Immature natural killer cell (primary cell): ENCODE results near the gene GPR18. TPM values are rescaled to one million over a fixed set of nuclear protein-coding genes. Genes with fewer than 3 reads are reported as not detected.
A peak's percentile ranks its signal among the peaks of the same experiment; 100 is the strongest.

Experiments
- DNase-seq, 3 donors: peaks; one replicate each; pipeline ENCODE4 v3.0.0; 2022; ENCODE audit warnings: mixed read lengths in 1 of 3
- H3K27ac Mint-ChIP-seq, 6 donors: one replicate each; pipeline ENCODE4 v1.8.0; 2020; ENCODE audit warnings: mixed read lengths in 6 of 6, mild to moderate bottlenecking in 5 of 6, inconsistent platforms in 4 of 6, moderate library complexity in 3 of 6
- H3K27me3 Mint-ChIP-seq, 3 donors: one replicate each; pipeline ENCODE4 v1.8.0; 2020 to 2021; ENCODE audit warnings: low read depth in 3 of 3, mild to moderate bottlenecking in 3 of 3, mixed read lengths in 3 of 3, moderate library complexity in 3 of 3, inconsistent platforms in 1 of 3
- H3K36me3 Mint-ChIP-seq, 3 donors: one replicate each; pipeline ENCODE4 v1.8.0; 2020; ENCODE audit warnings: mixed read lengths in 3 of 3, inconsistent platforms in 2 of 3, mild to moderate bottlenecking in 2 of 3
- H3K4me1 Mint-ChIP-seq, 2 donors: one replicate each; pipeline ENCODE4 v1.8.0; 2020; ENCODE audit warnings: inconsistent platforms in 2 of 2, mild to moderate bottlenecking in 2 of 2, mixed read lengths in 2 of 2, moderate library complexity in 1 of 2
- H3K4me3 Mint-ChIP-seq, 5 donors: one replicate each; pipeline ENCODE4 v1.8.0; 2020; ENCODE audit warnings: mild to moderate bottlenecking in 5 of 5, mixed read lengths in 5 of 5, inconsistent platforms in 3 of 5, moderate library complexity in 3 of 5
- H3K9me3 Mint-ChIP-seq, 6 donors: one replicate each; pipeline ENCODE4 v1.8.0; 2020; ENCODE audit warnings: mild to moderate bottlenecking in 6 of 6, mixed read lengths in 6 of 6, inconsistent platforms in 4 of 6, moderate library complexity in 3 of 6
- polyA plus RNA-seq, 3 donors: library from polyadenylated mRNA; unstranded; fragments of 300-500 nt; fragmentation: Illumina TruSeq; gene quantifications; one replicate each; pipeline ENCODE4 v1.2.3, GENCODE V29; 2021

GPR18 gene
- polyA plus RNA-seq, 3 donors from 2014 or later = 10.1 to 30.0 (median 21.1) TPM

GRCh38 chr13:99285432-99286182 lies 27.4 kb upstream of the GPR18 start:
- H3K27me3 Mint-ChIP-seq = peaks cover 0 to 2% (median 0%) of the 10 kb centered on the region in 3 donors
- peaks cover 0 to 6% (median 4%) of the 10 kb centered on the region in 3 donors for H3K36me3 Mint-ChIP-seq
- peaks cover 65 to 81% of the 10 kb centered on the region in 2 donors for H3K4me1 Mint-ChIP-seq
- H3K9me3 Mint-ChIP-seq = no peaks in the 10 kb centered on the region
- H3K4me3 Mint-ChIP-seq = no peak overlapping the region
- no peak for DNase-seq
- peak overlapping the region in 4 of 6 donors; percentile 21 to 40 (median 26) for H3K27ac Mint-ChIP-seq

- Mint-ChIP-seq H3K4me1 (peaks cover 66 to 81% of the 10 kb centered on the region in 2 donors), H3K27me3 (peaks cover 0 to 4% (median 0%) of the 10 kb centered on the region in 3 donors), H3K27ac (peak overlapping the region; percentile 88 to 96 (median 94)), H3K36me3 (peaks cover 0 to 11% (median 6%) of the 10 kb centered on the region in 3 donors), H3K4me3 (peak overlapping the region; percentile 57 to 77 (median 69)), H3K9me3 (no peaks in the 10 kb centered on the region)
- peak in 2 of 3 donors; percentile 17 to 32 for DNase-seq
Measured at GRCh38 chr13:99282264-99283231, 24.4 kb upstream of the GPR18 start.

- DNase-seq = peak; percentile 64 to 69 (median 68)
- Mint-ChIP-seq H3K4me1 (peaks cover 68 to 83% of the 10 kb centered on the region in 2 donors), H3K36me3 (peaks cover 0 to 11% (median 6%) of the 10 kb centered on the region in 3 donors), H3K9me3 (no peaks in the 10 kb centered on the region), H3K27me3 (peaks cover 0 to 5% (median 0%) of the 10 kb centered on the region in 3 donors), H3K27ac (peak overlapping the region; percentile 88 to 96 (median 94)), H3K4me3 (peak overlapping the region; percentile 19 to 77 (median 64))
Measured at GRCh38 chr13:99281811-99282263, 23.7 kb upstream of the GPR18 start.

- Mint-ChIP-seq H3K9me3 (no peaks in the 10 kb centered on the region), H3K4me1 (peaks cover 78 to 89% of the 10 kb centered on the region in 2 donors), H3K27me3 (peaks cover 0 to 6% (median 0%) of the 10 kb centered on the region in 3 donors), H3K4me3 (peak overlapping the region in 1 of 5 donors; percentile 10), H3K27ac (peak overlapping the region in 5 of 6 donors; percentile 0 to 78 (median 26)), H3K36me3 (peaks cover 0 to 11% (median 6%) of the 10 kb centered on the region in 3 donors)
- no peak for DNase-seq
Measured at GRCh38 chr13:99280166-99280565, 22.0 kb upstream of the GPR18 start.

DNA sequence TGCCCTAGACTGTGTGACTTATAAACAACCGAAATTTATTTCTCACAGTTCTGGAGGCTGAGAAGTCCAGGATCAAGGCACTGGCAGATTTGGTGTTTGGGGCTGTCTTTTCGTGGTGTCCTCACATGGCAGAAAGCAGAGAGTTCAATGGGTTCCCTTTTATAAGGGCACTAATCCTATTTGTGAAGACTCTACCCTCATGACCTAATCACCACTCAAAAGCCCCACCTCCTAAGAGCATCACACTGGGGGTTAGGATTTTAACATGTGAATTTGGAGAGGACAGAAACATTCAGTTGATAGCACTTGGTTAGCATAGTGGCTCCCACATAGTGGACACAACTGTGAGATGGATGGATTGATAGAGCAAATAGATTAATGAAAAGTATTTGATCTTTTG lies 21.5 kb upstream of the GPR18 start:
- Mint-ChIP-seq H3K9me3 (no peaks in the 10 kb centered on the region), H3K27me3 (peaks cover 0 to 8% (median 0%) of the 10 kb centered on the region in 3 donors), H3K27ac (peak overlapping the region in 5 of 6 donors; percentile 0 to 78 (median 26)), H3K36me3 (peaks cover 0 to 11% (median 10%) of the 10 kb centered on the region in 3 donors), H3K4me1 (peaks cover 82 to 93% of the 10 kb centered on the region in 2 donors), H3K4me3 (no peak overlapping the region)
- DNase-seq = no peak

GRCh38 chr13:99278843-99279242 lies 20.7 kb upstream of the GPR18 start:
- H3K9me3 Mint-ChIP-seq = no peaks in the 10 kb centered on the region
- no peak overlapping the region for H3K4me3 Mint-ChIP-seq
- no peak for DNase-seq
- H3K27me3 Mint-ChIP-seq = peaks cover 0 to 8% (median 0%) of the 10 kb centered on the region in 3 donors
- H3K27ac Mint-ChIP-seq = peak overlapping the region in 3 of 6 donors; percentile 16 to 62 (median 44)
- H3K4me1 Mint-ChIP-seq = peaks cover 85 to 95% of the 10 kb centered on the region in 2 donors
- H3K36me3 Mint-ChIP-seq = peaks cover 0 to 11% (median 10%) of the 10 kb centered on the region in 3 donors

- peaks cover 89 to 98% of the 10 kb centered on the region in 2 donors for H3K4me1 Mint-ChIP-seq
- no peaks in the 10 kb centered on the region for H3K9me3 Mint-ChIP-seq
- peak; percentile 36 to 43 (median 42) for DNase-seq
- peak overlapping the region; percentile 13 to 56 (median 33) for H3K4me3 Mint-ChIP-seq
- peaks cover 0 to 9% (median 0%) of the 10 kb centered on the region in 3 donors for H3K27me3 Mint-ChIP-seq
- H3K36me3 Mint-ChIP-seq = peaks cover 0 to 11% (median 10%) of the 10 kb centered on the region in 3 donors
- peak overlapping the region in 3 of 6 donors; percentile 13 to 80 (median 51) for H3K27ac Mint-ChIP-seq
Measured at GRCh38 chr13:99278200-99278599, 20.0 kb upstream of the GPR18 start.

- DNase-seq = no peak
- H3K27ac Mint-ChIP-seq = peak overlapping the region in 4 of 6 donors; percentile 17 to 86 (median 46)
- peaks cover 3 to 11% (median 10%) of the 10 kb centered on the region in 3 donors for H3K36me3 Mint-ChIP-seq
- peaks cover 0 to 4% (median 0%) of the 10 kb centered on the region in 6 donors for H3K9me3 Mint-ChIP-seq
- peaks cover 88 to 98% of the 10 kb centered on the region in 2 donors for H3K4me1 Mint-ChIP-seq
- peaks cover 0 to 11% (median 0%) of the 10 kb centered on the region in 3 donors for H3K27me3 Mint-ChIP-seq
- peak overlapping the region in 1 of 5 donors; percentile 17 for H3K4me3 Mint-ChIP-seq
Measured at GRCh38 chr13:99277629-99278028, 19.4 kb upstream of the GPR18 start.

GRCh38 chr13:99276706-99277105 lies 18.5 kb upstream of the GPR18 start:
- Mint-ChIP-seq H3K4me3 (peak overlapping the region in 1 of 5 donors; percentile 24), H3K4me1 (peaks cover 86 to 98% of the 10 kb centered on the region in 2 donors), H3K9me3 (peaks cover 0 to 5% (median 0%) of the 10 kb centered on the region in 6 donors), H3K36me3 (peaks cover 4 to 11% (median 10%) of the 10 kb centered on the region in 3 donors), H3K27ac (peak overlapping the region in 4 of 6 donors; percentile 10 to 86 (median 41)), H3K27me3 (peaks cover 0 to 11% (median 0%) of the 10 kb centered on the region in 3 donors)
- DNase-seq = no peak

DNA sequence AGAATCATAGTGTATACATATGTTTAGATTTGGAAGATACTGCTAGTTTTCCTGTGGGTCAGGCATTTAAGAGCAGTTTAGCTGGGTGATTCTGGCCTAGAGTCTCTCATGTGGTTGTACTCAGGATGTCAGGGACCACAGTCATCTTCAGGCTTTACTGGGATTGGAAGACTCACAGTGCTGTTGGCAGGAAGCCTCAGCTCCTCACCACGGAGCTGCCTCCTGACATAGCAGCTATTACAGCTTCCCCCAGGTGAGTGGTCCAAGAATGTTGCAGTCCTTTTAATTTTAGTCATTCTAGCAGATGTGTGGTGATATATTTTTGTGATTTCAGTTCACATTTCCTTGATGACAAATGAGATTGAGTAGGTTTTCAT lies 16.9 kb upstream of the GPR18 start:
- Mint-ChIP-seq H3K4me3 (peak overlapping the region; percentile 2 to 59 (median 45)), H3K4me1 (peaks cover 76 to 100% of the 10 kb centered on the region in 2 donors), H3K36me3 (peaks cover 3 to 6% (median 4%) of the 10 kb centered on the region in 3 donors), H3K9me3 (peaks cover 0 to 5% (median 0%) of the 10 kb centered on the region in 6 donors), H3K27ac (peak overlapping the region; percentile 83 to 98 (median 90)), H3K27me3 (peaks cover 0 to 9% (median 0%) of the 10 kb centered on the region in 3 donors)
- DNase-seq = peak; percentile 51 to 63 (median 57)

DNA sequence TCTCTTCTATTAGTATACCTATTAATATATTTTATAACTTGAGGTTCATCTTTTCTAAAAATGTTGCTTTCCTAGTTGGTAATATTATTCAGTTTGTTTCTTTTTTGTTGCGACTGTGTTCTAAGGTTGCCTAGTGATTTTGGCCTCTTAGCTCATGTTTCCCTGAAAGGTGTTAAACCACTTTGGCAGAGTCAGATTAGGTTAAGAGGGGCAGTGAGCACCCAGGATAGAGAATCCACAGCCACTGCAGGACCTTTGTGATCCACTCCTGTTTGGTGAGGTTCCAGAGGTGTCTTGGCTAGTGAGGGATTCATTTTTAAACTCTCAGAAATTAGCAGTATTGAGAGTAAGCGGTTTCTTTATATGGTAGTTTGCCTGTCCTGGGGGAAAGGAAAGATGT lies 14.9 kb upstream of the GPR18 start:
- H3K4me3 Mint-ChIP-seq = peak overlapping the region; percentile 54 to 84 (median 71)
- peaks cover 0 to 5% (median 0%) of the 10 kb centered on the region in 6 donors for H3K9me3 Mint-ChIP-seq
- H3K36me3 Mint-ChIP-seq = peaks cover 0 to 4% (median 4%) of the 10 kb centered on the region in 3 donors
- peaks cover 0 to 9% (median 0%) of the 10 kb centered on the region in 3 donors for H3K27me3 Mint-ChIP-seq
- peak overlapping the region; percentile 84 to 98 (median 95) for H3K27ac Mint-ChIP-seq
- DNase-seq = peak; percentile 71 to 76 (median 75)
- H3K4me1 Mint-ChIP-seq = peaks cover 58 to 91% of the 10 kb centered on the region in 2 donors

GRCh38 chr13:99272481-99272880 lies 14.3 kb upstream of the GPR18 start:
- Mint-ChIP-seq H3K36me3 (peaks cover 0 to 4% (median 4%) of the 10 kb centered on the region in 3 donors), H3K9me3 (peaks cover 0 to 5% (median 0%) of the 10 kb centered on the region in 6 donors), H3K4me3 (peak overlapping the region in 1 of 5 donors; percentile 2), H3K4me1 (peaks cover 52 to 84% of the 10 kb centered on the region in 2 donors), H3K27me3 (peaks cover 0 to 8% (median 0%) of the 10 kb centered on the region in 3 donors), H3K27ac (peak overlapping the region; percentile 84 to 98 (median 95))
- no peak for DNase-seq
